Measurements from ENCODE around the gene ITGA6. TPM values are rescaled to one million over a fixed set of nuclear protein-coding genes. Genes with fewer than 3 reads are reported as not detected.

Gene ITGA6
- total RNA-seq, 1 experiment from 2014 or later = 93.1 TPM

DNA sequence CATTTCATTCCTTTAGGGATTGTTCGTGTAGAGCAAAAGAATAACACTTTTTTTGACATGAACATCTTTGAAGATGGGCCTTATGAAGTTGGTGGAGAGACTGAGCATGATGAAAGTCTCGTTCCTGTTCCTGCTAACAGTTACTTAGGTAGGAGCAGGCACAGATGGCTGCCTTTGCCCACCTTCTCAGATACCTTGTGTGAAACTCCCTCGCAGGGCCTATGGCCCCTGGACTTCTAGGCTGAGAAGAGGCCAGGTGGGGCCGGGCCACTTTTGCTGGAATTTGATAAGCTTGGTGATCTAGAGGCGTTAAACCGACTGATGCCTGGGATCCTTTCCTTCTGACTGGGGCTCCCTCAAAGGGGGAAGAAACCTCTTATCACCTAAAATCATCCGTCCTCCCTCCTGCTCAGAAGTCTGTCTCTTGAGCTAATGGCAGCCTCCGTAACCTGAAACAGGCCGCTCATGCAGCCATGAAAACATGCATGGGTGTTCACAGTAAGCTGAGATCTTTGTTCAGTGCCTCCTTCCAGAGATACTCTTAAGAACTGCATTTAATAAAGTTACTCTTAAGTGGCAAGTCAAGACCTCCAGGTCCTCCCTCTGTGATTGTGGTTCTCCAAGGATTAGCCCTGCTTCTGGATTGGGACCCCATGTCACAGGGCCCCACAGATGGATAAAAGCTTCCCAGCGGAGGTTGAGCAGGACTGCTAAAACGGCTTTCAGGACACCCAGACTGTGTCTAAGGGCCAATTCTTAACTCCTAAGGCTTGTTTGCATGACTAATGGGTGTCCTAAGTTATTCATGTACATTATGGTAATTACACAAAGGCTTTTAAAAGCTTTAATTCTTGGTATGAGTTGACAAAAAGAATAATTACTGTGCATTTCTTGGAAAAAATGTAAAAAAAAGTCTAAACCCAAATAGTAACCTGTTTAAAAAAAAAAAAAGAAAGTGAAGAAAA is 43.9 kb downstream of the ITGA6 start:
- no peaks in the 10 kb centered on the region for H4K20me1 ChIP-seq (ENCODE audit: insufficient read depth)
- POLR2A ChIA-PET = no interaction called here
- RAD21 ChIA-PET (ENCODE audit: low non-redundant PET in 1 of 2, low total read pairs in 2 of 2, uncharacterized antibody in 2 of 2, unreplicated experiment in 2 of 2) = no interaction called here
- TF ChIP-seq SP1 (IDR thresholded peaks at IDR 0.05; ENCODE audit: low read depth) (no peak), TCF7L2 (IDR thresholded peaks at IDR 0.05; ENCODE audit: borderline replicate concordance, extremely low read depth, insufficient read depth, insufficient read length) (no peak), SRF (IDR thresholded peaks at IDR 0.05; ENCODE audit: low read depth) (no peak)
- TF ChIP-seq, protein P1, sequence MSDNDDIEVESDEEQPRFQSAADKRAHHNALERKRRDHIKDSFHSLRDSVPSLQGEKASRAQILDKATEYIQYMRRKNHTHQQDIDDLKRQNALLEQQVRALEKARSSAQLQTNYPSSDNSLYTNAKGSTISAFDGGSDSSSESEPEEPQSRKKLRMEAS (IDR thresholded peaks at IDR 0.05) = no peak
- H3K4me2 ChIP-seq (ENCODE audit: low read length) = no peak overlapping the region
- ATAC-seq (no peak), DNase-seq (ENCODE audit: low read depth, low spot score) (no peak)
- intact Hi-C loops (cut with micrococcal nuclease) = no loop called here
- no peak overlapping the region for H3K4me3 ChIP-seq (replicated peaks in 1 of 2; ENCODE audit: low read depth in 1 of 2, low read length in 2 of 2)
- H3K9me3 ChIP-seq (ENCODE audit: control insufficient read depth in 1 of 2, insufficient read depth in 1 of 2, low read depth in 1 of 2, low read length in 2 of 2) = no peaks in the 10 kb centered on the region
- CTCF ChIA-PET = no interaction called here
- H3K36me3 ChIP-seq (ENCODE audit: control insufficient read depth in 1 of 2, insufficient read depth in 2 of 2, low read length in 2 of 2) = peaks cover 35 to 78% of the 10 kb centered on the region in 2 experiments
- BruUV-seq (replicated peaks) = no TSS peak
- H3K9me2 ChIP-seq (ENCODE audit: insufficient read depth) = no peaks in the 10 kb centered on the region
- H3K27me3 ChIP-seq (ENCODE audit: insufficient read depth, low read length) = no peaks in the 10 kb centered on the region
- peaks cover 31% of the 10 kb centered on the region for H3K79me2 ChIP-seq (ENCODE audit: insufficient read depth, low read length)
- H2AFZ ChIP-seq (ENCODE audit: low read depth, low read length, poor library complexity, severe bottlenecking) = no peak overlapping the region
- H3K9ac ChIP-seq (ENCODE audit: low read length) = no peak overlapping the region
- H3K27ac ChIP-seq (ENCODE audit: low read depth, low read length) = no peak overlapping the region
- no peaks in the 10 kb centered on the region for H3K4me1 ChIP-seq (ENCODE audit: control insufficient read depth in 1 of 2, insufficient read depth in 2 of 2, low read length in 2 of 2)

DNA sequence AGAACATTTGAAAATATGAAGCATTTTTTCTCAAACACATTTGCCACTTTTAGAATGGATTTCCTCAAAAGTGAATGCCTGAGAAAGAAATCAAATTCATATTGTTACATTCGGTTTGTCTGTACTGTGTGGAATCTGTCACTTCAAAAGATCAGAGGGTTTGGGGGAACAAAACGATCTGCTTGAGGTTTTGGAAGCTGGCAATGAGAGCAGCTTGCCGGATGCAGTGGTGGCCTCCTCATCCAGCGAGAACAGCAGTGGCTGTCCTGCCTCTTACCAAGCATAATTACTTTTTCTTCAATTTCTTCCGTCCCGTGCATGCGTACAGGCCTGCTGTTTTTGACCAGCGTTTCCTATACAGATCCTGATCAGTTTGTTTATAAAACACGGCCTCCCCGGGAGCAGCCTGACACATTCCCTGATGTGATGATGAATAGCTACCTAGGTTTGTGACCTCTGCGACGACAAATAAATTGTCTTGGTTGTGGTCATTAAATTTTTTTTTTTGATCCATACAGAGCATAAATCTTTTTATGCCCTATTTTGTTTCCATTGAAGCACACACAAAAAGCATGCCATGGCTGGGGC is 45.2 kb downstream of the ITGA6 start:
- intact Hi-C loops (cut with micrococcal nuclease) = no loop called here
- no peak for ATAC-seq
- no peak overlapping the region for H2AFZ ChIP-seq (ENCODE audit: low read depth, low read length, poor library complexity, severe bottlenecking)
- H3K9me2 ChIP-seq (ENCODE audit: insufficient read depth) = no peaks in the 10 kb centered on the region
- RAD21 ChIA-PET (ENCODE audit: low non-redundant PET in 1 of 2, low total read pairs in 2 of 2, uncharacterized antibody in 2 of 2, unreplicated experiment in 2 of 2) = no interaction called here
- no TSS peak for BruUV-seq (replicated peaks)
- H3K36me3 ChIP-seq (ENCODE audit: control insufficient read depth in 1 of 2, insufficient read depth in 2 of 2, low read length in 2 of 2) = peaks cover 39 to 76% of the 10 kb centered on the region in 2 experiments
- CTCF ChIA-PET = interaction anchor here (1.2 kb wide), 1 partner anchor 11 kb away, joined by 3 read pairs; no protein-coding TSS in a partner anchor
- TF ChIP-seq, protein P2, sequence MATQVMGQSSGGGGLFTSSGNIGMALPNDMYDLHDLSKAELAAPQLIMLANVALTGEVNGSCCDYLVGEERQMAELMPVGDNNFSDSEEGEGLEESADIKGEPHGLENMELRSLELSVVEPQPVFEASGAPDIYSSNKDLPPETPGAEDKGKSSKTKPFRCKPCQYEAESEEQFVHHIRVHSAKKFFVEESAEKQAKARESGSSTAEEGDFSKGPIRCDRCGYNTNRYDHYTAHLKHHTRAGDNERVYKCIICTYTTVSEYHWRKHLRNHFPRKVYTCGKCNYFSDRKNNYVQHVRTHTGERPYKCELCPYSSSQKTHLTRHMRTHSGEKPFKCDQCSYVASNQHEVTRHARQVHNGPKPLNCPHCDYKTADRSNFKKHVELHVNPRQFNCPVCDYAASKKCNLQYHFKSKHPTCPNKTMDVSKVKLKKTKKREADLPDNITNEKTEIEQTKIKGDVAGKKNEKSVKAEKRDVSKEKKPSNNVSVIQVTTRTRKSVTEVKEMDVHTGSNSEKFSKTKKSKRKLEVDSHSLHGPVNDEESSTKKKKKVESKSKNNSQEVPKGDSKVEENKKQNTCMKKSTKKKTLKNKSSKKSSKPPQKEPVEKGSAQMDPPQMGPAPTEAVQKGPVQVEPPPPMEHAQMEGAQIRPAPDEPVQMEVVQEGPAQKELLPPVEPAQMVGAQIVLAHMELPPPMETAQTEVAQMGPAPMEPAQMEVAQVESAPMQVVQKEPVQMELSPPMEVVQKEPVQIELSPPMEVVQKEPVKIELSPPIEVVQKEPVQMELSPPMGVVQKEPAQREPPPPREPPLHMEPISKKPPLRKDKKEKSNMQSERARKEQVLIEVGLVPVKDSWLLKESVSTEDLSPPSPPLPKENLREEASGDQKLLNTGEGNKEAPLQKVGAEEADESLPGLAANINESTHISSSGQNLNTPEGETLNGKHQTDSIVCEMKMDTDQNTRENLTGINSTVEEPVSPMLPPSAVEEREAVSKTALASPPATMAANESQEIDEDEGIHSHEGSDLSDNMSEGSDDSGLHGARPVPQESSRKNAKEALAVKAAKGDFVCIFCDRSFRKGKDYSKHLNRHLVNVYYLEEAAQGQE (IDR thresholded peaks at IDR 0.05; ENCODE audit: low read depth) = no peak
- no peak for TF ChIP-seq EZH2 (IDR thresholded peaks at IDR 0.05)
- no peaks in the 10 kb centered on the region for H4K20me1 ChIP-seq (ENCODE audit: insufficient read depth)
- no peaks in the 10 kb centered on the region for H3K27me3 ChIP-seq (ENCODE audit: insufficient read depth, low read length)
- H3K9ac ChIP-seq (ENCODE audit: low read length) = no peak overlapping the region
- no peak overlapping the region for H3K27ac ChIP-seq (ENCODE audit: low read depth, low read length)
- peaks cover 18% of the 10 kb centered on the region for H3K79me2 ChIP-seq (ENCODE audit: insufficient read depth, low read length)
- H3K4me2 ChIP-seq (ENCODE audit: low read length) = no peak overlapping the region
- DNase-seq (ENCODE audit: low read depth, low spot score) = no peak
- H3K4me1 ChIP-seq (ENCODE audit: control insufficient read depth in 1 of 2, insufficient read depth in 2 of 2, low read length in 2 of 2) = no peaks in the 10 kb centered on the region
- no peaks in the 10 kb centered on the region for H3K9me3 ChIP-seq (ENCODE audit: control insufficient read depth in 1 of 2, insufficient read depth in 1 of 2, low read depth in 1 of 2, low read length in 2 of 2)
- no peak overlapping the region for H3K4me3 ChIP-seq (replicated peaks in 1 of 2; ENCODE audit: low read depth in 1 of 2, low read length in 2 of 2)
- POLR2A ChIA-PET = no interaction called here

All from HCT116 (cell line).